Fibroblast of skin of left biceps (primary cell): ENCODE results near the gene CACNA2D1.

ENCODE experiments used
- DNase-seq, 2 experiments: peaks; one replicate each; pipeline ENCODE4 v3.0.0-alpha.2; 2013; ENCODE audit warnings: low read depth in 2 of 2

CACNA2D1 gene

DNA sequence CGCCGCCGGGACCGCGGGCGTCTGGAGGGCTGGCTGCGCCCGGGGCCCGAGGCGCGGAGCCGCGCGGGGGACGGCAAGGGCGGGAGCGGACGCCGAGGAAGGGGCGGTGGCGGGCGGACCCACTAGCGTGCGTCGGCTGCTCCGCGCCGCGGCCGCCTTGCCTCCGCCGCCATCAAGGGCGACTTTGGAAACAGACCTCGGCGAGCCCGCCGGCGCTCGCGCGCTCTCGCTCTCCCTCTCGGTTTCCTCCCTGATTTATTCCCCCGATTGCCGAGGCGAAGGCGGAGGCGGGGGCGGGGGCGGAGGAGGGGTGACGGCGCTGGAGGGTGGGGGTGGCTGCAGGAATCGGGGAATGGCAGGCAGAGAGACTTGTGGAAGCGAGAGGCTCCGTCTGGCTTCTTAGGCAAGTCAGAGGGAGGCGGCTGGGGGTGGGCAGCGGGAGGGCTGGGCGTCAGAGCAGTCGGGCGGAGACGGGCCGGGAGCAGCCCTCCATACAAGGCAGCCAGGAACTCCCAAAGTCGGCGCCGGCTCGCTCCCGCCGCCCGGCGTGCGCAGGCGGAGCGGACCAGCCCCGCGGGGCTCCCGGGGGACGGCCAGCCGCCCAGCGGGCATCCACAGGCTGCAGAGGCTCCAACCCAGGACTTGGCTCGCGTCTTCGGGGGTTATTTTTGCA, at the start of gene CACNA2D1:
Gene CACNA2D1 (minus strand): TSS at position 231 of the 673 bp plus-strand sequence.
- DNase-seq: peak; percentile 67 to 72

DNA sequence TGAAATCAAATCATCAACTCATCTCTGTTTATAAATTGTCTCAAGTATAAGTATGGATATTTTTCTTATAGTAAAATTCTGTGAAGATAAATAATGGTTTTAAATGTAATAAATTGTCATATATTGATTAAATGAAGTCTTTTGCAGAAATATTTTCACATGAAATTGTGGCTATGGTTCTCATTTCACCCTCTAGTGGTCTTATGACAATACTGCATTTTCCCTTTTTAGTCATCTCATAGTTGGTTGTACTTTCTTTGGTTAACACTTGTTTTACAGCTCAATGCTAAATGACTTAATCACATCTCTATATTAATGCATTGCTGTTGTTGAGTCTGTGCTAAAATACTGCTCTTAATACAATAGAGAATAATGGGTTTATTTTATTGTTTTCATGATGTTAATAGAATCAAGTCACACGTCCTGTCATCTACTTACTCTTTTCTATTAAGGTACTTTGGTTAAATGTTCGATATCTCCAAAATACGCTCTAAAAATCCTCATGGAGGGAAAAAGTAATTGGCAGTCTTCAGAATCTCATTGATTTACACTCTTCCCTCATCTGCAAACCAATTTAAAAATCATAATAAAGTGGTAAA, 38.0 kb upstream of the CACNA2D1 start:
- DNase-seq: no peak

DNA sequence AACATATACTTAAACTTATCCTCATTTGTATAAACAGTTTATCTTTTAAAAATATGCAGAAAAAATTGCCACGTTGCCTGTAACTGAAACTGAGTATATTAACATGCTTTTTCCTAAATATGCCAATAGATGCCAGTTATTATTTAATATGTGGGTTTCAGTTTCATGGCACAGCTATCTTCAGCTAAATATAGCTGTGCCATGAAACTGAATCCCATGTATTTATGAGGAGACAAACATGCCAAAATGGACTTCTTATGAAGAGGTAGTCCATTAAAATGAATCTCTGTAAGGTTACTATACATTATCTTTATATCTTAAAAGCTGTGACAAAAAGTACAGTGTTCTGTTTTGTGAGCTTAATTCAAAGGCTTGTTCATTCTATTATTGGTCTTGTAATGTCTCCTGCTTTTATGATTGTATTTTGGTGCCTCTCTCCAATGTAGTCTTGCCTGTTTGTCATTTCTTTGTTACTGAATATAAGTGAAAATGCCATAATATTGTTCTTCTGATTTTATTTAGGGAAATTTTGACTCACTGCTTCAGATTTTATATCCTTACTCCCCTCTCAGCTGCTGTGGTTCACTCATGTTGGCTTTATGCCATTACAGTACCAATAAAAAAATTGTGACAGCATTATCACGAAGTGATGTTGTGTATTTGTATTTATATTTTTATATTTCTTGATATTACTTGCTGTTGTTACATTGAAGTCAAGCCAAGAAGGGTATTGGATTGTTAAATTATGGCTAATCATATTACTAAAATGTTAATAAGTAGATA, 34.3 kb upstream of the CACNA2D1 start:
- DNase-seq: no peak

DNA sequence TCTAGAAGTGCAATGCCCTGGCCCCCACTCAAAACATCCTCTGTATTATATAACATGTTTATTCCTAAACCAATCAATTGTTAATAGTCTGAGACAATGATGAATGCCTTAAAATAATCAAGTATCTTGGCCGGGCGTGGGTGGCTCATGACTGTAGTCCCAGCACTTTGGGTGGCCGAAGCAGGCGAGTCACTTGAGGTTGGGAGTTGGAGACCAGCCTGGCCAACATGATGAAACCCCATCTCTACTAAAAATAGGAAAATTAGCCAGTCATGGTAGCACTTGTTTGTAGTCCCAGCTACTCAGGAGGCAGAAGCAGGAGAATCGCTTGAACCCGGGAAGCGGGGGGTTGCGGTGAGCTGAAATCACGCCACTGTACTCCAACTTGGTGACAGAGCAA, 29.4 kb upstream of the CACNA2D1 start:
- DNase-seq: no peak

DNA sequence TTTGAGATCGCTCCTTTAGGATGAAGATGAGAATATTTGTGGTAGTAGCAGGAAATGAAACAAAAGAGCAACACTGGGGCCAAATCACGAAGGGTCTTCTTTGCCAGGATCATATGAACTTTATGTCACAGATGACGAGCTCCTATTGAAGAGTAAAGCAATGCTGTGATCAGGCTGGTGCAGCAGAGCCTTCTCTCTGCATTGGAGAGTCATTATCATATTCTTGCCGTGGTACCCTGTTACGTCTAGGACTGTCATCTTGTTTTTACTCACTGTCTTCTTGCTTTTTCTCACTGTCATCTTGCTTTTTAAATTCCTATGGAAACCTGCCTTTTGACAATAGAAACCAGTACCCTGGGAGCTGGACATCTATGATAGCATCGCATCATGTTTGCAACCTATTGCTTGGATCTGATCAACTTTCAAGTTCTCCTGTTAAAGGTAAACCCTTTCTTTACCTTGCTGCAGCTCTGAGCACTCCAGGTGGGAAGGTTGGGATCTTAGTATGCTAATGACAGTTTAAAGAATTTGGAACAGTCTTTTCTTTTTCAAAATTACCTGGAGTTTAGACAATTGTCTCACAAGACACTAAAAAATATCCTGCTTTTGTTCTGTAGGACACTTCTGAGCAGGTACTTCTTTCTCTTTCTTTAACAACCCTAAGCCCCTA, 27.9 kb upstream of the CACNA2D1 start:
- no peak for DNase-seq

DNA sequence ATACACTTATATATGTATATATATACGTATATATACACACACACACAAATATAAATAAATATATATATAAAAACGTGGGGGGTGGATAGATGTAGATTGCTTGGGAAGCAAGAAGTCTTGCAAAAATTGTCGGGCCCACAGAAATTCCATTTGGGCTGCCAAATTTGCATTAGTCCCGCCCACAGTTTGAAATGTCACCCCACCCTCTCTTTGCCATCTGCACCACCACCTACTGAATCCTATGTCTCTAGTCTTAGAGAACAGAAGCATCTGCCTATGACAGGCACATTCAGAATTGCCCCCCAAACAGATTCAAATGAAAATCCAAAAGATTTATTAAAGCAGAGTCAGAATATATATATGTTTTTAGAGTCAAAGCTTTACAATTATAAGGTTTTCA, 25.6 kb upstream of the CACNA2D1 start:
- no peak for DNase-seq

DNA sequence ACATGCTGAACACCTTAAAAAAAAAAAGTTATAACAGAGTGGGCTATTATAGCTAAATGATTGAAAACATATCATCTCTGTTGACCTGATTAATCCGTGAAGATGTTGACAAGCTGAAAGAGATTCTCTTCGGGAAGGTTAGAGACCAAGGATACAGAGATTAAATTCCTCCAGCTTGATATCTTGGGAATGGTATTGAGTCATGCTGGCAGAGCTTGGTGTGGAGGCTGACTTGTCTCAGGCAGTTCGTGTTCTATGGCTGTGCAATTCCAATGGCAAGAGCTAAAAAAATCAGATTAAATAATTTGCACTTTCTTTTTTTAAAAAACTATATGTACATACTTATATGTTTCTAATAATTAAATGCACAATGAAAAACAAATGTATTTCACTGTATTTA, 24.9 kb upstream of the CACNA2D1 start:
- DNase-seq: no peak

DNA sequence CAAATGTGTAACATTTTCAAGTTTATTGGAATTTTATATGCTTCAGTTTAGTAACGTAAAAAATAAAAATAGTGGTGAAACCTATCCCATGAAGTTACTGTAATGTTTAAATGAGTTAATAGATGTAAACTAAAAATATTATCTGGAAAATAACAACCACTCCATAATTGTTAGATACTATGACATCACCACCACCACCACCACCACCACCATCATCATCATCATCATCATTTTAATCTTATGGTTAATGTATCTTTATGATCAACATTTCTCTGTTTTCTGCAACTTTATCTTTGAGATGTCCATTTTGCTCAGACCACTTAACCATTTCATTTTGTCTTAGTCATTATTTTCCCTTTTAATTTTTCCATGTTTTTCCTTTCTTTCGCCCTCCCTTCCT, 23.4 kb upstream of the CACNA2D1 start:
- no peak for DNase-seq

DNA sequence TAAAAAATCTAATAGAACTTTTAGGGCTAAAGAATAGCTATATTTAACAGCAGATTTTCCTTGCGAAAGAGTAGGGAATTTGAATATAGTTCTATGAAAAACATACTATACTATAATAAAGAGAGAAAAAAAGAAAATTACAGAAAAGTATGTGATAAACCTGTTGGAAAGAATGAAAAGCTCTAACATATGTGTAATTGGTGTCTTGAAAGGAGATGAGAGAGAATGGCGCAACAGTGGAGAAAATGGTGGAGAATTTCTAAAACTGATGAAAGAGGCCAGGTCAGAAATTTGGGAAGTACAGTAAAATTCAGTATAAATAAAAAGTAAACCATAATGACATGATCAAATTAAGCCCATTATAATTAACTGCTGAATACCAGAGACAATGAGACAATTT, 20.8 kb upstream of the CACNA2D1 start:
- DNase-seq: no peak

DNA sequence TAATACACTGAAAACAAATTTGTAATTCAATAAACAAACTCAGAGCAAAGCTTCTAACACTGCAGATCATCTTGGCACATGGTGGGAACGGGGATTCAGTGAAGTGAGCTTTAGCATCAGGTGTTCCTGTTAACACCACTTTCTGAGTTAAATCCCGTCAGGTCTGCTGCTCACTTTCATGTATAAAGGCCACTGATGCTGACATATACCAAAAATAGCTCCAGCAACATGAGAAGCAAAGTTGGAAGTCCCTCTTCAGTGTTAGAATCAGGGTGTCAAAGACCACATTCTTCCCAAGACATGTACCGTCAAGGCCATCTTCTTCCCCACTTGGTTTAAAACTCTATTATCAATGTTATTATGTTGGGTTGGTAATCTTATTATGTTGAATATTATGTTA, 11.7 kb upstream of the CACNA2D1 start:
- DNase-seq: no peak

DNA sequence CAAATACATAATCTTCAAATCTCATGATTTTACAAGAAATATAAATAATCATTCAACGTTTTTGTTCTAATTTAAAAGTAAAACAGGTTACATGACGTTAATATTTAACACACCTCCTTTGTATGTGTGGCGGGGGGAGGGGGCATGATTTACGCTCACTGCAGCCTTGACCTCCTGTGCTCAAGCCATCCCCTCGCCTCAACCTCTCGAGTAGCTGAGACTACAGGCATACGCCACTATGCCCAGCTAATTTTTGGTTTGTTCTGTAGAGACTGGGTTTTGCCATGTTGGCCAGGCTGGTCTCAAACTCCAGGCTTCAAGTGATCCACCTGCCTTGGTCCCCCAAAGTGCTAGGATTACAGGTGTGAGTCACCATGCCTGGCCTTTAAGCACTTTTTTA, 7.2 kb upstream of the CACNA2D1 start:
- DNase-seq: no peak

DNA sequence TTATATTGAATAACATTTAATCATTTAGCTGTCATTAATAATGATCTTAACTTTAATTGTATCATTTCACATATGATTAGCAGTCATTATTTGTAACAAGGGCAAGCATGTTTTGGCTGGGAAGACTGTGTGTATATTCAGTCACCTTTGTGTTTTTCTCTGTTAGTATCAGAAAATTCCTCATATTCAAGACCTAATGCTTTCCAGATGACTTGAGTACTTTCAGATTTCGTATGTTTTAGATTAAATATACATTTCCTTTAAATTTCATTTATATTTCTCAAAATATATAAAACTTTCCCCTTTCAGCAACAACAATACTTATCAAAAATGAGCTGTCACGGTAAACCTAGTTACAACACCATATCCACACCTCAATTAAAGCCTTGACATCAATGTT, 6.3 kb upstream of the CACNA2D1 start:
- DNase-seq: no peak

DNA sequence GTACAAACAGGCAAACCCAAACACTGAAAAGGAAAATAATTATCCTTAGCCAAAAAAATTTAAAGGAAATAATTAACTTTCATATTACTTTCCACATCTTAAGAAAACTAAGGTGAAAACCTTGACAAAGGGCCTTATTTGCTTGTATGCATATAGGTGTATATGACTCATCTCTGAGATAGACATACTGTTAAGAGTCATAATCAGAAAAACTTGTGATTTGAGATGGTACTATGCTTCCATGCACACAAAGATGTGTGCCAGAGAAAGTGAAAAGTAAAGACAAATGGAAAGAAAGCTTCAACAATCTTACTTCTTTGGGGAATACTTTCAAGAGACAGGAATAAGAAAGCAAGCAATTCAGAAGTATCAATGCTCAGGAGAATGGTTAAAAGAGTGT, 3.3 kb upstream of the CACNA2D1 start:
- DNase-seq: no peak

DNA sequence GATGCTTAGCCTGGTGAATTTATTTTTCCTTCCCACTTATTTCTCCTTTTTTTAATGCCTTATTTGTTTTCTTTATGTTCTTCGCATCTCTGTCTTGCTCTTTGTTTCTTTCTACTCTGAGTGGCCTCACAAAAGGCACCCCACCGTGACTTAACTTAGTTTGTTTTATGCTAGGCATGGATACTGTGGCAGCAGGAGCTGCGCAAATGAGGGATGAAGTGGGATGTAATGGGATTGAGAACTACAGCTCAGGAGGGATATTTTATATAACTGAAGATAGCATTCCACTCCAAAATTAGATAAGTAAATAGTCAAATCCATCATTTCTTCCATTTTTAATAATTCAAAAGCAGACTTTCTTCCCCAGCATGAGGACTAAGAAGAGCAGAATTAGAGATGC, 1.7 kb upstream of the CACNA2D1 start:
- DNase-seq: no peak

DNA sequence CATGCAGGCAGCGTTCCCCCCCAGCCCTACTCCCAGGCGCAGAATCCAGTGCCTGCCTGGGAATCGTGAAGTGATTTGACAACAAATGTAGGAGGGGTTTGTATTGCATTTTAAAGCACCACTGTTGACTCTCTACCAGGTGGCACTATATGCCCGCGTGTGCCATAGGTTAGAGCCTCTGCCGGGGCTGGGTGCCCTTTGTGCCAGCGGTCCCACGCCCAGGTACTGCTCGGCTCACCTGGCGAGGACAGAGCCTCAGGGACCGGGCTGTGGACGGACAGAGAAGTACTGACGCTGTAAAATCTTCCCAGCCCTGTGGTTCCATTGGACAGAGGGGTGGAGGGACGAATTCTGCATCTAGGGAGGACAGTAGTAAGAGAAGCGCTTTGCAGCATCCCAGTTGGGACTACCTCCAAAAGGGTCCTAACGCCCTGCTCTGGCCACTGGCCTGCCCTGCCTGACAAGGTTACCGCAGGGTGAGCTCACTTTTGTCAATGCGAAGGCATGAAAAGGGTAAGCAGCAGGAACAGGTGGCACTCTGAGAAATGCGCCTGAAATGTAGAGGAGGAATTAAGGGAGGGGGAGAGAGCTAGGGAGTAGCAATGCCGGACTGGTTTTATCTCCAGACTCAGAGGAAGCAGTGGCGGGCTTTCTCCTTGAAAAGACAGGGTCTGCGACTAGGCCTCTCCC, 788 bp upstream of the CACNA2D1 start:
- DNase-seq: no peak

DNA sequence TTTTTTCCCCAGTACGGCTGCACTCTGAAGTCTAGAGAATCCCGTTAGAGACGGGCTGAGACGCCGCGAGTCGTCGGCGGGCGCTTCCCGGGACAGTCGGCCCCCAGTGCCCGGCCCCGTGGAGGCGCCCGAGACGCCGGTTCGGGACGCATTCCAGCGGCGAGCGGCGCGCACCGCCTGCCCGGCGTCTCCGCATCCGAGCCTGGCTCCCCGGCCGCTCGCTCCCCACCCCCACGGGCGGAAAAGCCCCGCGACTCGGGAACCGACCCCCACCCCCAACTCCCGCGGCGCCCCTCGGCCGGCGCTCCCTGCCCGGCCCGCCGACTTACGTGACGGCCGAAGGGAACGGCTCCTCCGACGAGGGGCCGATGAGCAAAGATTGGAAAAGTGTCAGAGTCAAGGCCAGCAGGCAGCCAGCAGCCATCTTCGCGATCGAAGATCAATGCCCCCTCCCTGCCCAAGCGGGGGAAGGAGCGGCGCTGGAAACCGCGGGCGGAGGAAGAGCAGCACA, 486 bp downstream of the CACNA2D1 start:
- no peak for DNase-seq

DNA sequence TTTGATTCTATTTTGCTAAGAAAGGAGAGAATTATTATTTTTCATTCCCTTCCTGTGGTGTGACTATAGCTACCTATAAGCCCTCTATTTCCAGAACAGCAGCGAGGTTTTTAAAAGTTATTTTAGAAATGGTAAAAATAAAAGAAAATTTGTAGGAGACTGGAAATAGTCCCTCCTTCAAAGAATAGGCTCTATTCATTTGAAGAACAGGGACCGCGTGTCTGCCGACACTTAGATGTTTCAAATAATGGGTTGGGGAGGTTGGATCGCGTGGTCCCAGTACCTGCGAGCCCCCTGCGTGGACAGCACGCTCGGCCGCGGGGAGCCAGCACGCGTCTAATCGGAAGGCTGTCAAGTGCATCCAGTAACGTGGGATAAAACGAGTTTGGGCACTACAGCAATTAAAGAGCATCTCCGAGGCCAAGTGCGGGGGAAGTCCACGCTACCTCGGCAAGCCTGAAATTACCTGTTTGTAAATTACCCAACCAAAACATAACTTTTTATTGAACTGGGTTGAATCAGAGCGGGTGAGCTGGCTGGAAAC, 1.0 kb downstream of the CACNA2D1 start:
- DNase-seq: no peak

DNA sequence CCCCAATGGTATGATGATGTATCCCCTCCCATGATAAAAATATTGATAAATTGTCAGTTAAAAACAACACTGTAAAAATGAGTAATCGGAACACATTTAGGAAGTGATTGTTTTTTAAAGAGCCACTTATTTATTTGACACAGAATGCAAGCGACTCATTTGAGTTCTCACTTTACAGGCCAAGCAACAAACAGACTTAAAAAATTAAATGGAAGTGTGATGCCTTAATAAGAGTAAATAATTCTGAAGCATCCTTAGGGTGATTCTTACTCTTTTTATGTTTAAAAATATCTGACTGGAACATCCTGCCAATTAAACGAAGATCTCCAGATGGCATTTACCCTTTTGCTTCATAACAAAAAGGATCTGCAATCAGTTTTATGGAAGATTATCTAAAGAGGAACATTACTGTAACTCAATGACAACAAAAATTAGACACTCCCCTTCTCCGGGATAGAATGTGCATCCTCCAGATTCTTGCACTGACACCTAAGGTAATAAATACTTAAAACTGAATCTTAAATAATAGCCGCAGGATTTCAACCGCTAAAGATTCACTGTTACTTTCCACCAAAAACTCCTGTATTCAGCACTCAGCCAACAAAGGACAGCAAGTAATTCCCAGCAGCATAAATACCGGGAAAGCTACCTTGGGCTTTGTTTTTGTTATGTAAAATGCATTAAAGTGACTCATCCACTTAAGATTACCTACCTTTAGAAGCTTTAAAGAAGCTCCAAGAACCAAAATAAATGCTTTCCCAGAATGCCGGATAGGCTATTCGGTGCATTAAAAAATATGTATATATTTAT, 1.7 kb downstream of the CACNA2D1 start:
- DNase-seq: no peak

DNA sequence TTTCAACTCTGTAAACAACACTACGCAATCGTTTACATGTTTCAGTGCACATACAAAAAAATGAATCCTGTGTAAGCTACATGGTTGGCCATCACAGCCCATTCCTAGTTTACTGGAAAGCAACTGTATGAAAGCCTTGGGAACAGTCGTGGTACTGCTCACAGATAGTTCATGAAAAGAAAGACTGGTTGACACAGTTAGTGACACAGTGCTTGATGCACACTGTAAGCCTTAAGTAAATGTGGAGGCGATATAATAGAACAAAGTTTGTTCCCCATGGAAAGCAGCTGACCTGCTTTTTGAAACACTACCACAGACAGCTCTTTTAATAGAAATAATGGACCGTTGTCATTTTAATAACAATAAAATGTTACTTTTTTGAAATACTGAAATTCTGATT, 5.1 kb downstream of the CACNA2D1 start:
- DNase-seq: no peak

DNA sequence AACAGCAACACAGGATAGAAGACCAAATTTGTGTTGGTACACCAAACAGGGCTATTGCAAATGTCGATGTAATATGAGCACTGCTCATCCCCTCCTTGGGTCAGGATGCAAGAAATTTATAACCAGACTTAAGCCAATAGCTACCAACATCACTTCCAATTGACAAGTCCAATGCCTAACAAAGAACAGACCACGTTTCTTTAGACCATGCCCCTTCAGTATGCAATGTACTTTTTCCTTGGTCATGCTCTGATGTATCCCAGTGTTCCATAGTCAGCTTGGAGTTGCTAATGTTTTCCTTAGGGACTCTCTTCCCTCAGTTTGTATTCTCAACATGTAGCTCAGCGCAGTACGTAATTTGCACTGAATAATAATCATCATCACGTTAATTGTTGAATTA, 7.8 kb downstream of the CACNA2D1 start:
- no peak for DNase-seq
